ENCODE data around the gene MACO1. TPM values are rescaled to one million over a fixed set of nuclear protein-coding genes. Genes with fewer than 3 reads are reported as not detected.

MACO1 gene
- total and polyA plus RNA-seq, 2 of the 13 experiments (the other 11 are each of a cell fraction or from before 2014, with no cell fraction given): 9.7 to 17.0 TPM

- TF ChIP-seq FUBP1 (CRISPR knock-in tag; IDR thresholded peaks at IDR 0.05; ENCODE audit: borderline replicate concordance) (no peak), DPF2 (CRISPR knock-in tag; IDR thresholded peaks at IDR 0.05; ENCODE audit: borderline replicate concordance, low read depth) (peak; percentile 34; the same call in 1 of the 2 replicates), HOXA7 (CRISPR knock-in tag; IDR thresholded peaks at IDR 0.05) (no peak), ZNF768 (CRISPR knock-in tag; IDR thresholded peaks at IDR 0.05) (no peak), ZNF501 (CRISPR knock-in tag; IDR thresholded peaks at IDR 0.05) (0 out of 2 replicates have a peak, but pooled peaks have one; percentile 18), GLI4 (CRISPR knock-in tag; IDR thresholded peaks at IDR 0.05; ENCODE audit: borderline replicate concordance) (no peak), ATM (IDR thresholded peaks at IDR 0.05; ENCODE audit: borderline replicate concordance) (no peak), RBM39 (IDR thresholded peaks at IDR 0.05; ENCODE audit: low read depth, low read length, poor library complexity, severe bottlenecking) (no peak), RCOR2 (CRISPR knock-in tag; IDR thresholded peaks at IDR 0.05) (no peak), MED8 (CRISPR knock-in tag; IDR thresholded peaks at IDR 0.05; ENCODE audit: insufficient replicate concordance) (no peak), ZFP36 (IDR thresholded peaks at IDR 0.05; ENCODE audit: borderline replicate concordance, low read depth, low read length, partially characterized antibody) (no peak), DR1 (CRISPR knock-in tag; IDR thresholded peaks at IDR 0.05) (no peak), PHF20 (CRISPR knock-in tag; IDR thresholded peaks at IDR 0.05) (no peak), ARNTL (CRISPR knock-in tag; IDR thresholded peaks at IDR 0.05) (0 out of 2 replicates have a peak, but pooled peaks have one; percentile 29), KLF12 (CRISPR knock-in tag; IDR thresholded peaks at IDR 0.05; ENCODE audit: borderline replicate concordance) (no peak), POGZ (CRISPR knock-in tag; IDR thresholded peaks at IDR 0.05) (no peak), ZNF782 (CRISPR knock-in tag; IDR thresholded peaks at IDR 0.05; ENCODE audit: borderline replicate concordance) (no peak), RARG (CRISPR knock-in tag; IDR thresholded peaks at IDR 0.05; ENCODE audit: low read depth) (no peak), THYN1 (CRISPR knock-in tag; IDR thresholded peaks at IDR 0.05; ENCODE audit: borderline replicate concordance, low read depth) (no peak), ETV5 (CRISPR knock-in tag; IDR thresholded peaks at IDR 0.05; ENCODE audit: borderline replicate concordance) (peak; percentile 13; the same call in 1 of the 2 replicates), MAF1 (CRISPR knock-in tag; IDR thresholded peaks at IDR 0.05; ENCODE audit: borderline replicate concordance) (no peak), ATF1 (CRISPR knock-in tag; IDR thresholded peaks at IDR 0.05) (0 out of 2 replicates have a peak, but pooled peaks have one; percentile 32), CENPX (CRISPR knock-in tag; IDR thresholded peaks at IDR 0.05) (no peak), ERF (CRISPR knock-in tag; IDR thresholded peaks at IDR 0.05) (0 out of 2 replicates have a peak, but pooled peaks have one; percentile 51), HNRNPUL1 (IDR thresholded peaks at IDR 0.05; ENCODE audit: low read depth, low read length) (no peak), UBTF (CRISPR knock-in tag; IDR thresholded peaks at IDR 0.05) (no peak), ZNF337 (CRISPR knock-in tag; IDR thresholded peaks at IDR 0.05; ENCODE audit: borderline replicate concordance, low read depth) (no peak)
Observed at GRCh38 chr1:25501235-25502058, 70.8 kb downstream of the MACO1 start (continued).

Data from HepG2 (cell line).